Astrocyte of the spinal cord (primary cell): Measurements from ENCODE around the gene PARD6A.

ENCODE experiments used
- DNase-seq: peaks from one replicate; pipeline ENCODE4 v3.0.0; 2011; ENCODE audit warnings: low read depth, low spot score
- H3K4me3 ChIP-seq: 2 replicates; pipeline ENCODE4 v1.5.1; 2011; ENCODE audit warnings: low read depth, mild to moderate bottlenecking, low read length, moderate library complexity
- in situ Hi-C: cut with HindIII; loops from 2 replicates; pipeline ENCODE4 v1.10.0; 2017; ENCODE audit warnings: low sequenced_read_pairs
- TF ChIP-seq, protein P1 (sequence below): IDR thresholded peaks from 2 replicates; pipeline ENCODE4 v1.5.1; 2012; ENCODE audit warnings: low read depth, mild to moderate bottlenecking, low read length, inconsistent platforms

Gene PARD6A

GRCh38 chr16:67657751-67658518 is 2.8 kb upstream of the PARD6A start:
- no peak for DNase-seq
- in situ Hi-C loops: no loop called here
- H3K4me3 ChIP-seq: no peak overlapping the region
- TF ChIP-seq, protein P1, sequence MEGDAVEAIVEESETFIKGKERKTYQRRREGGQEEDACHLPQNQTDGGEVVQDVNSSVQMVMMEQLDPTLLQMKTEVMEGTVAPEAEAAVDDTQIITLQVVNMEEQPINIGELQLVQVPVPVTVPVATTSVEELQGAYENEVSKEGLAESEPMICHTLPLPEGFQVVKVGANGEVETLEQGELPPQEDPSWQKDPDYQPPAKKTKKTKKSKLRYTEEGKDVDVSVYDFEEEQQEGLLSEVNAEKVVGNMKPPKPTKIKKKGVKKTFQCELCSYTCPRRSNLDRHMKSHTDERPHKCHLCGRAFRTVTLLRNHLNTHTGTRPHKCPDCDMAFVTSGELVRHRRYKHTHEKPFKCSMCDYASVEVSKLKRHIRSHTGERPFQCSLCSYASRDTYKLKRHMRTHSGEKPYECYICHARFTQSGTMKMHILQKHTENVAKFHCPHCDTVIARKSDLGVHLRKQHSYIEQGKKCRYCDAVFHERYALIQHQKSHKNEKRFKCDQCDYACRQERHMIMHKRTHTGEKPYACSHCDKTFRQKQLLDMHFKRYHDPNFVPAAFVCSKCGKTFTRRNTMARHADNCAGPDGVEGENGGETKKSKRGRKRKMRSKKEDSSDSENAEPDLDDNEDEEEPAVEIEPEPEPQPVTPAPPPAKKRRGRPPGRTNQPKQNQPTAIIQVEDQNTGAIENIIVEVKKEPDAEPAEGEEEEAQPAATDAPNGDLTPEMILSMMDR: no peak

DNA sequence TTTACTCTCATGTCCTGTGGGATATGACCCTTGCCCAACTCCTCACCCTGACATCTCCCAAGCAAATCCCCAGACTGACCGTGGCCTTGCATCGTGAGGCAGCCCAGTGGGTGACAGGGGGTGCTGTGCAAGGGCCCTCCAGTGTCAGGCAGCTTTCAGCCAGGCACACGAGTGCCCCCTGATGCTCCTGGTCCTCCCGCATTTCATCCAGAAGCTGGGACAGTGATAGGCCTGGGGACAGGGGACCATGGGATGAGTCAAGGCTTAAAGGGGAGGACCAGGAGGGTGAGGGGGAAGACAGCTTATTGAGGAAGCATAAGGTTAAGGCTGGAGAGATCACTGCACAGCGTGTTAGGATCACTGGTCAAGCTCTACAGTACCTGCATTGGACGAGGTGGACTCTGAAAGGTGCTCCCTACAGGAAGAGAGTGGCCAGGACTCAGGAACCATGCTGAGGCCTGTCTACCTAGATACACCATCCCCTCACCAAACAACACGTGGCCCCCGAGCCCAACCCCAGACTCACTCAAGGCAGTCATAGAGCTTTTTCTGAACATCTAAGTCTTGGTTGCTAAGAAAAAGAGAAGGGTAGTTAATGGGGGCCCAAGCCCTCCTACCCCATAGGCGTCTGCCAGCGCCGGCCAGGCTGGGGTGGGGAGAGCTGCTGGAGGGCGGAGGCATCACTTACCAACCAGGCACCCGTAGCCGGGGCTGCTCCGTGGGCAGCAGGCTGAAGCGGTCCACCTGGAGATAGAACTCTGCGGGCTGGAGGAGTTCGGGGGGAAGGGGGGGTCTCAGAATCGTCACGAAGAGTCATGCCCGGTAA is 1.7 kb upstream of the PARD6A start:
- DNase-seq: no peak
- TF ChIP-seq, protein P1: no peak
- H3K4me3 ChIP-seq: peak overlapping the region; percentile 87
- in situ Hi-C loops: no loop called here

DNA sequence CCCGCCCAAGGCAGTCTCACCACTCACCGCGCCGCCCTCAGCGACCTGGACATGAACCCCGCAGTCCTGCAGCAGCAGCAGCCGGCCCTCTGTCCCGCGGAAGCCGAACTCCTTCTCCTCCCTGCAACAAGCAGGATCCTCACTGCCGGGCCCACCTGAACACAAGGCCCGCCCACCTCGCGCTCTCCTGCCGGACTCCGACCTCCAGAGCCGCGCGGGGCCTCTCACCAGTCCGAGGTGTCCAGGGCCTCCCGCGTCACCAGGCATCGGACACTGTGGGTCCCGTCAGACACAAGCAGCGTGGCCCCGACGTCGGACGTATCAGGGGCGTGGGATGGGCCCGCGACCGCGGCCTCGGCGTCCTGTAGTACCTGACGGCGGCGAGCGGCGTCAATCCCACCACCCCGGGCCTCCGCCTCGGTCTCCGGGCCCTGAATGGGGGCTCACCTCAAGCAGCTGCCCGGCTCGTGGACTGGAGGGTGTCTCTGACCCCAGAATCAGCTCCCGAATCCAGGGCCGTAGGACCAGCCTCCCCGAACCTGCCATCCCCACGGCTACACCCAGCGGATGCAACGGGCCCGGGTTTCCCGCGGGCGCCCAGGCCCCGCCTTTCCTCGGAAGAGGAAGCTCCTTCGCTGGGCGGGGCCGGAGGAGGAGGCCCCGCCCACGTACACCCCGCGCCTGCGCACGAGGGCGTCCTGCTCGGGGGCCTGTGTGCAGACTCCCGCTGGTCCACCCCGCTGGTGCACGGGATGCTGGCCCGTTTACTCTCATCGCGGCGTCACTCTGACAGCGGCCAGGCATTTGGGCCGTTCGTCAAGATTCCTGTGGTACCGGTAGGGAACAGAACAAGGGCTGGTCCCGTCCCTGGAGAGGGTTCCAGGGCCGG is 841 bp upstream of the PARD6A start, which contains the start of gene ACD:
ACD (minus strand) TSS at position 586 of the 889 bp plus-strand sequence; CDS start at position 546, 40 bp downstream.
- TF ChIP-seq, protein P1: no peak
- H3K4me3 ChIP-seq: peak within 1 kb of the TSS; percentile 87
- in situ Hi-C loops: no loop called here
- DNase-seq: peak; percentile 91

DNA sequence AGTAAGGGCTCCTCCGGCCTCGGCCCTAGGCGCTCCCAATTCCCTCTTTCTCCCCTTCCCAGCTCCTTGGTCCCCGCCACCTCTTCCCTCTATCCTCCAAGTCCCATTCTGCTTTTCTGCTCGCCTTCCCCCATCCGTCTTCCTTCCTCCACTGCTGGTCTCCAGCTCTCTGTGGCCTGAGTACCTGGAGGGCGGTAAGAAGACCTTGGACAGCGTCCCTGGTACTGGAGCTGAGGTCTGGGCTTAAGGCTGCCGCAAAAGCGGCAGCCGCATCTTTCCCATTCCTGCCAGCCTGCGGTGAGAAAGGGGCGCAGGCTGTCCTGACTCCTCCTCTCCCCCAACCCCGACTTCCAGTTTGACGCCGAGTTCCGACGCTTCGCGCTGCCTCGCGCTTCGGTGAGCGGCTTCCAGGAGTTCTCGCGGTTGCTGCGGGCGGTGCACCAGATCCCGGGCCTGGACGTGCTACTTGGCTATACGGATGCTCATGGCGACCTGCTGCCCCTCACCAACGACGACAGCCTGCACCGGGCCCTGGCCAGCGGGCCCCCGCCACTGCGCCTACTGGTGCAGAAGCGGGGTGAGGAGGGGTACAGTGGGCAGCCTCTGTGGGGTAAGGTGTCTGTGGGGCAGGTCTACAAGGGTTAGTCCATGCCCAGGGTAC is 471 bp downstream of the PARD6A start:
- peak overlapping the region; percentile 87 for H3K4me3 ChIP-seq
- DNase-seq: peak; percentile 51
- TF ChIP-seq, protein P1: no peak
- in situ Hi-C loops: no loop called here

DNA sequence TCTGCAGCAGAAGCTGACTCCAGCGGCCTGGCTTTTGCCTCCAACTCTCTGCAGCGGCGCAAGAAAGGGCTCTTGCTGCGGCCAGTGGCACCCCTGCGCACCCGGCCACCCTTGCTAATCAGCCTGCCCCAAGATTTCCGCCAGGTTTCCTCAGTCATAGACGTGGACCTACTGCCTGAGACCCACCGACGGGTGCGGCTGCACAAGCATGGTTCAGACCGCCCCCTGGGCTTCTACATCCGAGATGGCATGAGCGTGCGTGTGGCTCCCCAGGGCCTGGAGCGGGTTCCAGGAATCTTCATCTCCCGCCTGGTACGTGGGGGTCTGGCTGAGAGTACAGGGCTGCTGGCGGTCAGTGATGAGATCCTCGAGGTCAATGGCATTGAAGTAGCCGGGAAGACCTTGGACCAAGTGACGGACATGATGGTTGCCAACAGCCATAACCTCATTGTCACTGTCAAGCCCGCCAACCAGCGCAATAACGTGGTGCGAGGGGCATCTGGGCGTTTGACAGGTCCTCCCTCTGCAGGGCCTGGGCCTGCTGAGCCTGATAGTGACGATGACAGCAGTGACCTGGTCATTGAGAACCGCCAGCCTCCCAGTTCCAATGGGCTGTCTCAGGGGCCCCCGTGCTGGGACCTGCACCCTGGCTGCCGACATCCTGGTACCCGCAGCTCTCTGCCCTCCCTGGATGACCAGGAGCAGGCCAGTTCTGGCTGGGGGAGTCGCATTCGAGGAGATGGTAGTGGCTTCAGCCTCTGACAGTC is 1.3 kb downstream of the PARD6A start:
- TF ChIP-seq, protein P1: no peak
- in situ Hi-C loops: no loop called here
- no peak overlapping the region for H3K4me3 ChIP-seq

More for the DNA sequence above, 1.3 kb downstream of the PARD6A start:
- no peak for DNase-seq
